Measurements from ENCODE around the gene ZC3HAV1L. TPM values are rescaled to one million over a fixed set of nuclear protein-coding genes. Genes with fewer than 3 reads are reported as not detected.

The ZC3HAV1L gene
- polyA plus RNA-seq, 2 of the 4 experiments (the other 2 are of a cell fraction): 8.8 to 15.6 TPM

DNA sequence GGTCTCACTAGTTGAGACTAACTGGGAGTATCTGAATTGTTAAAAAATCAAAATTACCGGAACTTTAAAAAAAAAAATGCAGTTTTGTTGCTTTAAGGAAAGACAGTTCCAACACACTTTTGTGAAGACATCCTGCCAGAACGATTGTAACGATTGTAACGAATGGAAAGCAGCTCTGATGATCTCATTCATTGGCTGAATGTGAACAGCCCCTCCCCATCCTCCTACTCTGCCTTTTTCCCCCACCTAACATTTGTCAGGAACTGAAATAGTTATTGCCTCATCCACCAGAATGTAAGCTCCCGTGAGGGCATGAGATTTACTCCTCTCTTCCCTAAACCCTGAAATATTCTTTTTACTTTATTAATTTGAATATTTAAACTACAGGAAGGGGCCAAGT, 23.1 kb upstream of the ZC3HAV1L start:
- H3K27ac ChIP-seq: no peak overlapping the region
- no peak for FAIRE-seq
- no peak for ATAC-seq
- POLR2A ChIA-PET: no interaction called here
- no peak for DNase-seq (ENCODE audit: low read depth in 1 of 2, low spot score in 1 of 2)
- no peaks in the 10 kb centered on the region for H3K4me1 ChIP-seq
- H3K4me3 ChIP-seq: no peak overlapping the region
- CTCF ChIA-PET: interaction anchor here (0.7 to 3.1 kb wide), 5 partner anchors 16 to 293 kb away, joined by 3 to 17 read pairs (median 4); partner anchors contain the start of gene ZC3HAV1L
- WGBS (ENCODE audit: missing lambda C conversion rate): 81% methylated on average over 5 of the region's 5 CpGs
- no peaks in the 10 kb centered on the region for H3K9me3 ChIP-seq
- no peak overlapping the region for H3K4me2 ChIP-seq
- TF ChIP-seq, protein P1, sequence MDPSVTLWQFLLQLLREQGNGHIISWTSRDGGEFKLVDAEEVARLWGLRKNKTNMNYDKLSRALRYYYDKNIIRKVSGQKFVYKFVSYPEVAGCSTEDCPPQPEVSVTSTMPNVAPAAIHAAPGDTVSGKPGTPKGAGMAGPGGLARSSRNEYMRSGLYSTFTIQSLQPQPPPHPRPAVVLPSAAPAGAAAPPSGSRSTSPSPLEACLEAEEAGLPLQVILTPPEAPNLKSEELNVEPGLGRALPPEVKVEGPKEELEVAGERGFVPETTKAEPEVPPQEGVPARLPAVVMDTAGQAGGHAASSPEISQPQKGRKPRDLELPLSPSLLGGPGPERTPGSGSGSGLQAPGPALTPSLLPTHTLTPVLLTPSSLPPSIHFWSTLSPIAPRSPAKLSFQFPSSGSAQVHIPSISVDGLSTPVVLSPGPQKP (IDR thresholded peaks at IDR 0.05; ENCODE audit: low read depth, low read length): no peak
- TF ChIP-seq RNF2 (IDR thresholded peaks at IDR 0.05; ENCODE audit: borderline replicate concordance, low read depth) (no peak), SREBF2 (IDR thresholded peaks at IDR 0.05) (no peak), CBX2 (IDR thresholded peaks at IDR 0.05; ENCODE audit: borderline replicate concordance, low read depth) (no peak), KDM5A (IDR thresholded peaks at IDR 0.05) (no peak), NPAS2 (CRISPR knock-in tag; IDR thresholded peaks at IDR 0.05; ENCODE audit: borderline replicate concordance) (no peak), RARB (CRISPR knock-in tag; IDR thresholded peaks at IDR 0.05) (no peak), HOXB5 (CRISPR knock-in tag; IDR thresholded peaks at IDR 0.05) (no peak), EP300 (IDR thresholded peaks at IDR 0.05) (no peak), CEBPB (IDR thresholded peaks at IDR 0.05) (no peak), TFCP2L1 (CRISPR knock-in tag; IDR thresholded peaks at IDR 0.05) (no peak), EHMT2 (IDR thresholded peaks at IDR 0.05; ENCODE audit: low read depth) (no peak), BHLHE40 (IDR thresholded peaks at IDR 0.05; ENCODE audit: low read depth, low read length) (no peak), EHF (CRISPR knock-in tag; IDR thresholded peaks at IDR 0.05) (no peak)
- TF ChIP-seq, protein P2, sequence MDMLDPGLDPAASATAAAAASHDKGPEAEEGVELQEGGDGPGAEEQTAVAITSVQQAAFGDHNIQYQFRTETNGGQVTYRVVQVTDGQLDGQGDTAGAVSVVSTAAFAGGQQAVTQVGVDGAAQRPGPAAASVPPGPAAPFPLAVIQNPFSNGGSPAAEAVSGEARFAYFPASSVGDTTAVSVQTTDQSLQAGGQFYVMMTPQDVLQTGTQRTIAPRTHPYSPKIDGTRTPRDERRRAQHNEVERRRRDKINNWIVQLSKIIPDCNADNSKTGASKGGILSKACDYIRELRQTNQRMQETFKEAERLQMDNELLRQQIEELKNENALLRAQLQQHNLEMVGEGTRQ (IDR thresholded peaks at IDR 0.05): no peak
- TF ChIP-seq, protein P3, sequence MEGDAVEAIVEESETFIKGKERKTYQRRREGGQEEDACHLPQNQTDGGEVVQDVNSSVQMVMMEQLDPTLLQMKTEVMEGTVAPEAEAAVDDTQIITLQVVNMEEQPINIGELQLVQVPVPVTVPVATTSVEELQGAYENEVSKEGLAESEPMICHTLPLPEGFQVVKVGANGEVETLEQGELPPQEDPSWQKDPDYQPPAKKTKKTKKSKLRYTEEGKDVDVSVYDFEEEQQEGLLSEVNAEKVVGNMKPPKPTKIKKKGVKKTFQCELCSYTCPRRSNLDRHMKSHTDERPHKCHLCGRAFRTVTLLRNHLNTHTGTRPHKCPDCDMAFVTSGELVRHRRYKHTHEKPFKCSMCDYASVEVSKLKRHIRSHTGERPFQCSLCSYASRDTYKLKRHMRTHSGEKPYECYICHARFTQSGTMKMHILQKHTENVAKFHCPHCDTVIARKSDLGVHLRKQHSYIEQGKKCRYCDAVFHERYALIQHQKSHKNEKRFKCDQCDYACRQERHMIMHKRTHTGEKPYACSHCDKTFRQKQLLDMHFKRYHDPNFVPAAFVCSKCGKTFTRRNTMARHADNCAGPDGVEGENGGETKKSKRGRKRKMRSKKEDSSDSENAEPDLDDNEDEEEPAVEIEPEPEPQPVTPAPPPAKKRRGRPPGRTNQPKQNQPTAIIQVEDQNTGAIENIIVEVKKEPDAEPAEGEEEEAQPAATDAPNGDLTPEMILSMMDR (IDR thresholded peaks at IDR 0.05): no peak
- TF ChIP-seq, protein P4, sequence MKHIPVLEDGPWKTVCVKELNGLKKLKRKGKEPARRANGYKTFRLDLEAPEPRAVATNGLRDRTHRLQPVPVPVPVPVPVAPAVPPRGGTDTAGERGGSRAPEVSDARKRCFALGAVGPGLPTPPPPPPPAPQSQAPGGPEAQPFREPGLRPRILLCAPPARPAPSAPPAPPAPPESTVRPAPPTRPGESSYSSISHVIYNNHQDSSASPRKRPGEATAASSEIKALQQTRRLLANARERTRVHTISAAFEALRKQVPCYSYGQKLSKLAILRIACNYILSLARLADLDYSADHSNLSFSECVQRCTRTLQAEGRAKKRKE (CRISPR knock-in tag; IDR thresholded peaks at IDR 0.05; ENCODE audit: low read depth): no peak
- TF ChIP-seq, protein P5, sequence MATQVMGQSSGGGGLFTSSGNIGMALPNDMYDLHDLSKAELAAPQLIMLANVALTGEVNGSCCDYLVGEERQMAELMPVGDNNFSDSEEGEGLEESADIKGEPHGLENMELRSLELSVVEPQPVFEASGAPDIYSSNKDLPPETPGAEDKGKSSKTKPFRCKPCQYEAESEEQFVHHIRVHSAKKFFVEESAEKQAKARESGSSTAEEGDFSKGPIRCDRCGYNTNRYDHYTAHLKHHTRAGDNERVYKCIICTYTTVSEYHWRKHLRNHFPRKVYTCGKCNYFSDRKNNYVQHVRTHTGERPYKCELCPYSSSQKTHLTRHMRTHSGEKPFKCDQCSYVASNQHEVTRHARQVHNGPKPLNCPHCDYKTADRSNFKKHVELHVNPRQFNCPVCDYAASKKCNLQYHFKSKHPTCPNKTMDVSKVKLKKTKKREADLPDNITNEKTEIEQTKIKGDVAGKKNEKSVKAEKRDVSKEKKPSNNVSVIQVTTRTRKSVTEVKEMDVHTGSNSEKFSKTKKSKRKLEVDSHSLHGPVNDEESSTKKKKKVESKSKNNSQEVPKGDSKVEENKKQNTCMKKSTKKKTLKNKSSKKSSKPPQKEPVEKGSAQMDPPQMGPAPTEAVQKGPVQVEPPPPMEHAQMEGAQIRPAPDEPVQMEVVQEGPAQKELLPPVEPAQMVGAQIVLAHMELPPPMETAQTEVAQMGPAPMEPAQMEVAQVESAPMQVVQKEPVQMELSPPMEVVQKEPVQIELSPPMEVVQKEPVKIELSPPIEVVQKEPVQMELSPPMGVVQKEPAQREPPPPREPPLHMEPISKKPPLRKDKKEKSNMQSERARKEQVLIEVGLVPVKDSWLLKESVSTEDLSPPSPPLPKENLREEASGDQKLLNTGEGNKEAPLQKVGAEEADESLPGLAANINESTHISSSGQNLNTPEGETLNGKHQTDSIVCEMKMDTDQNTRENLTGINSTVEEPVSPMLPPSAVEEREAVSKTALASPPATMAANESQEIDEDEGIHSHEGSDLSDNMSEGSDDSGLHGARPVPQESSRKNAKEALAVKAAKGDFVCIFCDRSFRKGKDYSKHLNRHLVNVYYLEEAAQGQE (IDR thresholded peaks at IDR 0.05): no peak
- TF ChIP-seq, protein P6, sequence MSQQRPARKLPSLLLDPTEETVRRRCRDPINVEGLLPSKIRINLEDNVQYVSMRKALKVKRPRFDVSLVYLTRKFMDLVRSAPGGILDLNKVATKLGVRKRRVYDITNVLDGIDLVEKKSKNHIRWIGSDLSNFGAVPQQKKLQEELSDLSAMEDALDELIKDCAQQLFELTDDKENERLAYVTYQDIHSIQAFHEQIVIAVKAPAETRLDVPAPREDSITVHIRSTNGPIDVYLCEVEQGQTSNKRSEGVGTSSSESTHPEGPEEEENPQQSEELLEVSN (IDR thresholded peaks at IDR 0.05; ENCODE audit: borderline replicate concordance, low read depth): no peak
